SK-N-SH (cell line): ENCODE measurements around the gene BAHCC1. TPM values are rescaled to one million over a fixed set of nuclear protein-coding genes. Genes with fewer than 3 reads are reported as not detected.
A peak's percentile ranks its signal among the peaks of the same experiment; 100 is the strongest.

ENCODE experiments used
- CTCF ChIA-PET: fragments of 300-600, 350-600 bp; formaldehyde crosslinking; extraction: SDS; loops from one replicate; lab custom pipeline; 2021; lab: Yijun Ruan, JAX
- POLR2A ChIA-PET: fragments of 350-600 bp; sonication (Branson Sonifier 250); formaldehyde crosslinking; extraction: SDS; loops from one replicate; lab custom pipeline; 2020; ENCODE audit warnings: antibody characterized with exemption, inconsistent platforms; lab: Yijun Ruan, JAX
- DNase-seq: peaks from one replicate; pipeline ENCODE4 v3.0.0; 2012
- H2AFZ ChIP-seq: fragments of 200-600 bp; sonication (generic); 2 replicates; pipeline ENCODE4 v1.8.1; 2016; ENCODE audit warnings: antibody characterized with exemption, mild to moderate bottlenecking, low read depth
- H3F3A ChIP-seq: fragments of 200-600 bp; sonication (generic); replicated peaks from 2 replicates; pipeline ENCODE3; 2016; ENCODE audit warnings: antibody characterized with exemption, mild to moderate bottlenecking; ENCODE audit not compliant: insufficient read depth
- H3K27ac ChIP-seq, 2 experiments: fragments of 200-500 bp in 1 of 2; fragments of 200-600 bp in 1 of 2; sonication (Bioruptor generic) in 1 of 2; sonication (generic), shearing (Covaris generic) in 1 of 2; 2 replicates each; pipeline versions ENCODE4 v1.5.1 to v1.6.1; 2014 to 2016; ENCODE audit warnings: low read depth in 2 of 2, inconsistent platforms in 1 of 2, low read length in 1 of 2, mild to moderate bottlenecking in 1 of 2, mixed read lengths in 1 of 2
- H3K27me3 ChIP-seq: fragments of 200-600 bp; sonication (generic), shearing (Covaris generic); 2 replicates; pipeline ENCODE4 v1.6.1; 2016; ENCODE audit warnings: mixed run types; ENCODE audit not compliant: insufficient read depth
- H3K36me3 ChIP-seq, 2 experiments: fragments of 200-500 bp in 1 of 2; fragments of 200-600 bp in 1 of 2; sonication (Bioruptor generic) in 1 of 2; sonication (generic) in 1 of 2; replicated peaks in 1 of 2; 2 replicates each; pipeline versions ENCODE3 to v1.5.1; 2014 to 2016; ENCODE audit warnings: low read length in 1 of 2, mild to moderate bottlenecking in 1 of 2; ENCODE audit not compliant: insufficient read depth in 2 of 2, control insufficient read depth in 1 of 2
- H3K4me1 ChIP-seq, 2 experiments: fragments of 200-500 bp in 1 of 2; fragments of 200-600 bp in 1 of 2; sonication (Bioruptor generic) in 1 of 2; sonication (generic), shearing (Covaris generic) in 1 of 2; 2 replicates each; pipeline versions ENCODE4 v1.5.1 to v1.6.1; 2014 to 2016; ENCODE audit warnings: low read depth in 1 of 2, low read length in 1 of 2, mixed run types in 1 of 2; ENCODE audit not compliant: insufficient read depth in 2 of 2, control insufficient read depth in 1 of 2
- H3K4me2 ChIP-seq: fragments of 200-600 bp; sonication (generic), shearing (Covaris generic); 2 replicates; pipeline ENCODE4 v1.6.1; 2017; ENCODE audit warnings: mixed run types
- H3K4me3 ChIP-seq, 2 experiments: fragments of 200-500 bp in 1 of 2; fragments of 200-600 bp in 1 of 2; sonication (Bioruptor generic) in 1 of 2; sonication (generic), shearing (Covaris generic) in 1 of 2; 2 replicates each; pipeline versions ENCODE4 v1.5.1 to v1.8.1; 2014 to 2016; ENCODE audit warnings: low read depth in 2 of 2, inconsistent platforms in 1 of 2, low read length in 1 of 2, mild to moderate bottlenecking in 1 of 2, mixed read lengths in 1 of 2, moderate library complexity in 1 of 2
- H3K79me2 ChIP-seq: fragments of 200-600 bp; sonication (generic); 2 replicates; pipeline ENCODE4 v1.8.1; 2017; ENCODE audit warnings: mild to moderate bottlenecking; ENCODE audit not compliant: insufficient read depth
- H3K9ac ChIP-seq: fragments of 200-600 bp; sonication (generic); 2 replicates; pipeline ENCODE4 v1.6.1; 2017; ENCODE audit warnings: mixed run types
- H3K9me2 ChIP-seq: fragments of 200-600 bp; sonication (generic); 2 replicates; pipeline ENCODE4 v1.6.1; 2017; ENCODE audit warnings: mixed run types
- H3K9me3 ChIP-seq: fragments of 200-600 bp; sonication (generic); 2 replicates; pipeline ENCODE4 v1.6.1; 2017; ENCODE audit warnings: mixed run types, mild to moderate bottlenecking, moderate library complexity
- H4K20me1 ChIP-seq: fragments of 200-600 bp; sonication (generic); 2 replicates; pipeline ENCODE4 v1.6.1; 2017; ENCODE audit warnings: mild to moderate bottlenecking, mixed run types; ENCODE audit not compliant: insufficient read depth
- CTCF ChIP-seq: fragments of 200-600 bp; sonication (generic); IDR thresholded peaks from 2 replicates; pipeline ENCODE4 v1.6.1; 2017; ENCODE audit warnings: antibody characterized with exemption, mild to moderate bottlenecking, moderate library complexity
- ELF1 ChIP-seq: IDR thresholded peaks from 2 replicates; pipeline ENCODE4 v1.4.0; 2012
- EP300 ChIP-seq, 2 experiments: IDR thresholded peaks; 2 replicates each; pipeline versions ENCODE4 v1.4.0 to v1.6.1; 2012; ENCODE audit warnings: borderline replicate concordance in 1 of 2, low read depth in 1 of 2, low read length in 1 of 2
- GABPA ChIP-seq: IDR thresholded peaks from 2 replicates; pipeline ENCODE4 v1.4.0; 2012; ENCODE audit warnings: low read depth, mild to moderate bottlenecking
- MEF2A ChIP-seq: IDR thresholded peaks from 2 replicates; pipeline ENCODE4 v1.4.0; 2012; ENCODE audit warnings: low read depth, borderline replicate concordance
- RAD21 ChIP-seq: IDR thresholded peaks from 2 replicates; pipeline ENCODE4 v1.6.1; 2012; ENCODE audit warnings: mild to moderate bottlenecking, low read length
- RCOR1 ChIP-seq: fragments of 150-350 bp; IDR thresholded peaks from 2 replicates; pipeline ENCODE4 v1.6.1; 2017; ENCODE audit warnings: antibody characterized with exemption, low read length
- SIN3A ChIP-seq: IDR thresholded peaks from 2 replicates; pipeline ENCODE4 v1.6.1; 2012; ENCODE audit warnings: low read depth, mild to moderate bottlenecking, low read length, moderate library complexity, borderline replicate concordance
- TCF12 ChIP-seq: IDR thresholded peaks from 2 replicates; pipeline ENCODE4 v1.4.0; 2012
- USF2 ChIP-seq: fragments of 150-350 bp; IDR thresholded peaks from 2 replicates; pipeline ENCODE4 v1.6.1; 2017; ENCODE audit warnings: antibody characterized with exemption, low read length, low read depth, borderline replicate concordance
- YY1 ChIP-seq: IDR thresholded peaks from 2 replicates; pipeline ENCODE4 v1.4.0; 2012; ENCODE audit warnings: low read depth, mild to moderate bottlenecking
- WGBS: methylation state at CpG from one replicate; pipeline ENCODE4 v1.1.6; 2017; ENCODE audit warnings: low lambda C conversion rate; 5-methylcytosine and 5-hydroxymethylcytosine counted together
- polyA plus RNA-seq, 3 experiments: library from polyadenylated mRNA; depleted of rRNA; stranded (reverse); fragments of >200 nt; gene quantifications; 2 replicates each; pipeline ENCODE4 v1.2.3, GENCODE V29; 2012
- TF ChIP-seq, protein P1 (sequence below): IDR thresholded peaks from 2 replicates; pipeline ENCODE4 v1.4.0; 2012; ENCODE audit warnings: low read depth
- TF ChIP-seq, protein P2 (sequence below): IDR thresholded peaks from 2 replicates; pipeline ENCODE4; 2012

The BAHCC1 gene
- polyA plus RNA-seq, 1 of the 3 experiments (the other 2 are of a cell fraction), result 6.4 TPM

DNA sequence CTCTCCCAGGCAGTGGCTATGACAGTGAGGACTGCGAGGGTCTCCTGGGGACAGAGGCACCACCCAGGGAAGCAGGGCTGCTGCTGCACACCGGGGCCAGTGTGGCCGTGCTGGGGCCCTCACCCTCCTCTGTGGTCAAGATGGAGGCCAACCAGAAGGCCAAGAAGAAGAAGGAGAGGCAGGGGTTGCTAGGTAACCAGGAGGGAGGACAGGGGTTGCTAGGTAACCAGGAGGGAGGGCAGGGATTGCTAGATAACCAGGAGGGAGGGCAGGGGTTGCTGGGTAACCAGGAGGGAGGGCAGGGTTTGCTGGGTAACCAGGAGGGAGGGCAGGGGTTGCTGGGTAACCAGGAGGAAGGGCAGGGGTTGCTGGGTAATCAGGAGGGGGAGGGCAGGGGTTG lies 62.1 kb downstream of the BAHCC1 start:
- H3K9me2 ChIP-seq, result no peaks in the 10 kb centered on the region
- H3F3A ChIP-seq, result no peaks in the 10 kb centered on the region
- no peak overlapping the region for H3K9ac ChIP-seq
- WGBS, result 89% methylated on average over 3 of the region's 3 CpGs
- no peak for DNase-seq
- H3K27me3 ChIP-seq, result no peaks in the 10 kb centered on the region
- H3K4me2 ChIP-seq, result no peak overlapping the region
- CTCF ChIA-PET, result interaction anchor here (0.9 to 9.8 kb wide), 4 partner anchors 16 to 360 kb away, joined by 3 to 85 read pairs (median 4); no protein-coding TSS in a partner anchor
- no peak overlapping the region for H2AFZ ChIP-seq
- H3K4me1 ChIP-seq, result peaks cover 0 to 12% of the 10 kb centered on the region in 2 experiments; a peak in 1 of 4 replicates
- no peak for TF ChIP-seq TCF12
- TF ChIP-seq RCOR1, result no peak
- no peak for TF ChIP-seq CTCF
- no peak for TF ChIP-seq ELF1
- no peak for TF ChIP-seq USF2
- TF ChIP-seq, protein P1, sequence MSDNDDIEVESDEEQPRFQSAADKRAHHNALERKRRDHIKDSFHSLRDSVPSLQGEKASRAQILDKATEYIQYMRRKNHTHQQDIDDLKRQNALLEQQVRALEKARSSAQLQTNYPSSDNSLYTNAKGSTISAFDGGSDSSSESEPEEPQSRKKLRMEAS, result no peak
- H3K27ac ChIP-seq, result no peak overlapping the region
- POLR2A ChIA-PET, result no interaction called here
- H3K79me2 ChIP-seq, result no peaks in the 10 kb centered on the region
- H4K20me1 ChIP-seq, result no peaks in the 10 kb centered on the region
- no peak overlapping the region for H3K4me3 ChIP-seq
- H3K36me3 ChIP-seq, result no peaks in the 10 kb centered on the region
- no peaks in the 10 kb centered on the region for H3K9me3 ChIP-seq

DNA sequence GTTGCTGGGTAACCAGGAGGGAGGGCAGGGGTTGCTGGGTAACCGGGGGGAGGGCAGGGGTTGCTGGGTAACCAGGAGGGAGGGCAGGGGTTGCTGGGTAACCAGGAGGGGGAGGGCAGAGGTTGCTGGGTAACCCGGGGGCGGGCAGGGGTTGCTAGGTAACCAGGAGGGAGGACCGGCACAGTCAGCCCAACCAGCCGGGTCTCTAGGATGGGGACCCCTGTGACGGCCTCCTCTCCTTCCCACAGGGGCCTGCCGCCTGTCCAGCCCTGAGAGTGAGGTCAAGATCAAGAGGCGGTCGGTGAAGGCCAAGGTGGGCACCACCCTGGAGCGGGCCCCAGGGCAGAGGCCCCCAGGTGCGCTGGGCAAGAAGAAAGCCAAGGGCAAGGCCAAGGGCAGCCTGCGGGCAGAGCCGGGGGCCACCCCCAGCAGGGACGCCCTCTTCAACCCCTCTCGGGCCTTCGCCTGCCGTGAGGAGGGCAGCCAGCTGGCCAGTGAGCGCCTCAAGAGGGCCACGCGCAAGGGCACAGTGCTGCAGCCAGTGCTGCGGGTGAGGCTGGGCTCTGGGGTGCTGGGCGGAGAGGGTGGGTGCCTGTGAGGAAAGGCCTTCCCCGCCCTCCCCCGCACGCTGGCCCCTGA lies 62.8 kb downstream of the BAHCC1 start:
- H4K20me1 ChIP-seq, result no peaks in the 10 kb centered on the region
- H3K4me1 ChIP-seq, result peaks cover 0 to 12% of the 10 kb centered on the region in 2 experiments; a peak in 1 of 4 replicates
- no peaks in the 10 kb centered on the region for H3F3A ChIP-seq
- no peaks in the 10 kb centered on the region for H3K79me2 ChIP-seq
- peak; percentile 69 for DNase-seq
- H3K9me2 ChIP-seq, result no peaks in the 10 kb centered on the region
- no peak overlapping the region for H3K4me2 ChIP-seq
- H3K27ac ChIP-seq, result no peak overlapping the region
- ChIA-PET POLR2A (no interaction called here), CTCF (interaction anchor here (0.6 to 9.8 kb wide), 5 partner anchors 14 to 291 kb away, joined by 3 to 85 read pairs (median 5); no protein-coding TSS in a partner anchor)
- H2AFZ ChIP-seq, result no peak overlapping the region
- 86% methylated on average over 22 of the region's 25 CpGs for WGBS
- no peak overlapping the region for H3K4me3 ChIP-seq
- TF ChIP-seq EP300 (IDR thresholded peaks at IDR 0.05; ENCODE audit: borderline replicate concordance in 1 of 2, low read depth in 1 of 2, low read length in 1 of 2), result no peak
- no peak for TF ChIP-seq GABPA
- no peak for TF ChIP-seq YY1
- no peak for TF ChIP-seq SIN3A
- no peak for TF ChIP-seq MEF2A
- no peak for TF ChIP-seq ELF1
- TF ChIP-seq RAD21, result no peak
- TF ChIP-seq, protein P2, sequence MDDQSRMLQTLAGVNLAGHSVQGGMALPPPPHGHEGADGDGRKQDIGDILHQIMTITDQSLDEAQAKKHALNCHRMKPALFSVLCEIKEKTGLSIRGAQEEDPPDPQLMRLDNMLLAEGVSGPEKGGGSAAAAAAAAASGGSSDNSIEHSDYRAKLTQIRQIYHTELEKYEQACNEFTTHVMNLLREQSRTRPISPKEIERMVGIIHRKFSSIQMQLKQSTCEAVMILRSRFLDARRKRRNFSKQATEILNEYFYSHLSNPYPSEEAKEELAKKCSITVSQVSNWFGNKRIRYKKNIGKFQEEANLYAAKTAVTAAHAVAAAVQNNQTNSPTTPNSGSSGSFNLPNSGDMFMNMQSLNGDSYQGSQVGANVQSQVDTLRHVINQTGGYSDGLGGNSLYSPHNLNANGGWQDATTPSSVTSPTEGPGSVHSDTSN, result no peak
- no peak overlapping the region for H3K9ac ChIP-seq
- no peaks in the 10 kb centered on the region for H3K36me3 ChIP-seq
- no peaks in the 10 kb centered on the region for H3K27me3 ChIP-seq
- no peaks in the 10 kb centered on the region for H3K9me3 ChIP-seq
